Measurements from ENCODE around the gene TARBP2. TPM values are rescaled to one million over a fixed set of nuclear protein-coding genes. Genes with fewer than 3 reads are reported as not detected.
A peak's percentile ranks its signal among the peaks of the same experiment; 100 is the strongest.
"Not testable (repeated sequence)": the region's sequence is repeated elsewhere in the genome, so short reads cannot be mapped to it uniquely, and the experiment has no call there.

The TARBP2 gene
- total RNA-seq, 8 experiments from 2014 or later, result 24.8 to 56.9 (median 44.5) TPM

- Histone ChIP-seq H3K27ac (peak overlapping the region in 1 of 2 donors; percentile 34), H3K4me3 (no peak overlapping the region), H3K4me1 (replicated peaks in 1 of 2) (peaks cover 0 to 3% of the 10 kb centered on the region in 2 donors)
- in situ Hi-C loops (cut with MboI; ENCODE audit: low pct_unique_long_range_greater_than_20kb in 2 of 9, low sequenced_read_pairs in 9 of 9, unreplicated experiment in 9 of 9), result no loop called here
- 55 to 100% (median 82%) methylated on average over 1 to 8 of the region's 12 CpGs; no CpG with 5 or more reads in 2 of the 10 experiments for WGBS, 10 experiments
- ATAC-seq (replicated peaks in 6 of 8), result peak in 1 of 8 experiments; percentile 4
Measured at GRCh38 chr12:53480491-53481442, 20.3 kb upstream of the TARBP2 start.

GRCh38 chr12:53481458-53481857, 19.6 kb upstream of the TARBP2 start:
- in situ Hi-C loops (cut with MboI; ENCODE audit: low pct_unique_long_range_greater_than_20kb in 2 of 9, low sequenced_read_pairs in 9 of 9, unreplicated experiment in 9 of 9); H3K27ac ChIP-seq; H3K4me1 ChIP-seq (replicated peaks in 1 of 2); H3K4me3 ChIP-seq: not testable (repeated sequence)
- peak in 2 of 8 experiments; percentile 32 to 34 for ATAC-seq (replicated peaks in 6 of 8)
- 0 to 100% (median 87%) methylated on average over 2 to 4 of the region's 6 CpGs; no CpG with 5 or more reads in 3 of the 10 experiments for WGBS, 10 experiments

- Histone ChIP-seq H3K4me1 (replicated peaks in 1 of 2) (peaks cover 0 to 3% of the 10 kb centered on the region in 2 donors), H3K27ac (no peak overlapping the region), H3K4me3 (no peak overlapping the region)
- 69 to 100% (median 90%) methylated on average over 1 to 6 of the region's 9 CpGs; no CpG with 5 or more reads in 2 of the 10 experiments for WGBS, 10 experiments
- ATAC-seq (replicated peaks in 6 of 8), result peak in 3 of 8 experiments; percentile 3 to 8 (median 5)
- in situ Hi-C loops (cut with MboI; ENCODE audit: low pct_unique_long_range_greater_than_20kb in 2 of 9, low sequenced_read_pairs in 9 of 9, unreplicated experiment in 9 of 9), result no loop called here
Measured at GRCh38 chr12:53481939-53482586, 19.0 kb upstream of the TARBP2 start.

- Histone ChIP-seq H3K27ac (no peak overlapping the region), H3K4me1 (replicated peaks in 1 of 2) (peaks cover 0 to 3% of the 10 kb centered on the region in 2 donors), H3K4me3 (no peak overlapping the region)
- in situ Hi-C loops (cut with MboI; ENCODE audit: low pct_unique_long_range_greater_than_20kb in 2 of 9, low sequenced_read_pairs in 9 of 9, unreplicated experiment in 9 of 9), result no loop called here
- WGBS, 10 experiments, result 60 to 100% (median 100%) methylated on average over 1 to 8 of the region's 18 CpGs; no CpG with 5 or more reads in 6 of the 10 experiments
- ATAC-seq (replicated peaks in 6 of 8), result peak in 5 of 8 experiments; percentile 1 to 20 (median 16)
Measured at GRCh38 chr12:53482626-53483168, 18.4 kb upstream of the TARBP2 start.

- Histone ChIP-seq H3K4me1 (replicated peaks in 1 of 2) (peaks cover 0 to 3% of the 10 kb centered on the region in 2 donors), H3K4me3 (no peak overlapping the region), H3K27ac (no peak overlapping the region)
- ATAC-seq (replicated peaks in 6 of 8), result no peak
- WGBS, 10 experiments, result 67 to 100% (median 92%) methylated on average over 1 to 7 of the region's 9 CpGs; no CpG with 5 or more reads in 2 of the 10 experiments
- in situ Hi-C loops (cut with MboI; ENCODE audit: low pct_unique_long_range_greater_than_20kb in 2 of 9, low sequenced_read_pairs in 9 of 9, unreplicated experiment in 9 of 9), result no loop called here
Measured at GRCh38 chr12:53483225-53483978, 17.7 kb upstream of the TARBP2 start.

- H3K27ac ChIP-seq, result no peak overlapping the region
- WGBS, 10 experiments, result 57 to 100% (median 95%) methylated on average over 1 to 4 of the region's 4 CpGs; no CpG with 5 or more reads in 2 of the 10 experiments
- H3K4me3 ChIP-seq, result no peak overlapping the region
- peaks cover 0 to 1% of the 10 kb centered on the region in 2 donors for H3K4me1 ChIP-seq (replicated peaks in 1 of 2)
- no peak for ATAC-seq (replicated peaks in 6 of 8)
- in situ Hi-C loops (cut with MboI; ENCODE audit: low pct_unique_long_range_greater_than_20kb in 2 of 9, low sequenced_read_pairs in 9 of 9, unreplicated experiment in 9 of 9), result no loop called here
Measured at GRCh38 chr12:53483979-53484377, 17.1 kb upstream of the TARBP2 start.

GRCh38 chr12:53484686-53485575, 16.2 kb upstream of the TARBP2 start:
- in situ Hi-C loops (cut with MboI; ENCODE audit: low pct_unique_long_range_greater_than_20kb in 2 of 9, low sequenced_read_pairs in 9 of 9, unreplicated experiment in 9 of 9), result no loop called here
- WGBS, 10 experiments, result 77 to 100% (median 93%) methylated on average over 1 to 10 of the region's 10 CpGs; no CpG with 5 or more reads in 1 of the 10 experiments
- H3K4me3 ChIP-seq, result no peak overlapping the region
- H3K27ac ChIP-seq, result no peak overlapping the region
- ATAC-seq (replicated peaks in 6 of 8), result peak in 2 of 8 experiments; percentile 1 to 10
- no peaks in the 10 kb centered on the region for H3K4me1 ChIP-seq (replicated peaks in 1 of 2)

- H3K4me1 ChIP-seq (replicated peaks in 1 of 2), result no peaks in the 10 kb centered on the region
- in situ Hi-C loops (cut with MboI; ENCODE audit: low pct_unique_long_range_greater_than_20kb in 2 of 9, low sequenced_read_pairs in 9 of 9, unreplicated experiment in 9 of 9), result no loop called here
- WGBS, 10 experiments, result 81 to 100% methylated on average over 2 to 4 of the region's 10 CpGs; no CpG with 5 or more reads in 8 of the 10 experiments
- ATAC-seq (replicated peaks in 6 of 8), result peak in 2 of 8 experiments; percentile 1 to 15
- no peak overlapping the region for H3K27ac ChIP-seq
- H3K4me3 ChIP-seq, result no peak overlapping the region
Measured at GRCh38 chr12:53485955-53486735, 14.9 kb upstream of the TARBP2 start.

GRCh38 chr12:53486736-53487487, 14.2 kb upstream of the TARBP2 start:
- Histone ChIP-seq H3K4me3 (no peak overlapping the region), H3K27ac (no peak overlapping the region), H3K4me1 (replicated peaks in 1 of 2) (peaks cover 0 to under 1% of the 10 kb centered on the region in 2 donors)
- ATAC-seq (replicated peaks in 6 of 8), result peak in 4 of 8 experiments; percentile 1 to 18 (median 10)
- in situ Hi-C loops (cut with MboI; ENCODE audit: low pct_unique_long_range_greater_than_20kb in 2 of 9, low sequenced_read_pairs in 9 of 9, unreplicated experiment in 9 of 9), result no loop called here
- WGBS, 10 experiments, result 0 to 88% (median 75%) methylated on average over 1 to 6 of the region's 17 CpGs; no CpG with 5 or more reads in 4 of the 10 experiments

- Histone ChIP-seq H3K4me1 (replicated peaks in 1 of 2) (peaks cover 13 to 14% of the 10 kb centered on the region in 2 donors), H3K27ac (no peak overlapping the region), H3K4me3 (no peak overlapping the region)
- in situ Hi-C loops (cut with MboI; ENCODE audit: low pct_unique_long_range_greater_than_20kb in 2 of 9, low sequenced_read_pairs in 9 of 9, unreplicated experiment in 9 of 9), result no loop called here
- 74 to 100% (median 92%) methylated on average over 1 to 5 of the region's 5 CpGs; no CpG with 5 or more reads in 1 of the 10 experiments for WGBS, 10 experiments
- no peak for ATAC-seq (replicated peaks in 6 of 8)
Measured at GRCh38 chr12:53489242-53489864, 11.7 kb upstream of the TARBP2 start.
